SK-N-SH treated with all-trans-retinoic acid at 6 μM for 48 hours (cell line): ENCODE results near the gene CLDN12.

Experiments
- ATAC-seq: fragments of 200-7000 bp; cut with Tn5 transposase; 3 replicates; pipeline ENCODE4 v1.9.1; 2020; ENCODE audit warnings: mild to moderate bottlenecking, moderate library complexity
- ARNTL ChIP-seq: fragments of 450-650 bp; formaldehyde crosslinking; IDR thresholded peaks from 2 replicates; pipeline ENCODE4 v1.5.0; 2020; ENCODE audit warnings: low read depth, mild to moderate bottlenecking, moderate library complexity, borderline replicate concordance
- CSDC2 ChIP-seq: fragments of 250-450 bp; sonication (Bioruptor Pico); IDR thresholded peaks from 2 replicates; pipeline ENCODE4 v1.5.0; 2020; ENCODE audit warnings: mild to moderate bottlenecking, moderate library complexity
- ESRRG ChIP-seq: fragments of 250-450 bp; sonication (Bioruptor Pico); IDR thresholded peaks from 2 replicates; pipeline ENCODE4 v1.6.1; 2021; ENCODE audit warnings: mild to moderate bottlenecking
- GLIS3 ChIP-seq: fragments of 250-450 bp; sonication (Bioruptor Pico); IDR thresholded peaks from 2 replicates; pipeline ENCODE4 v1.5.0; 2020; ENCODE audit warnings: mild to moderate bottlenecking, moderate library complexity
- ISL1 ChIP-seq: fragments of 250-450 bp; sonication (Bioruptor Pico); IDR thresholded peaks from 2 replicates; pipeline ENCODE4 v2.1.2; 2022; ENCODE audit warnings: mild to moderate bottlenecking, moderate library complexity
- OSR1 ChIP-seq: fragments of 250-450 bp; sonication (Bioruptor Pico); IDR thresholded peaks from 2 replicates; pipeline ENCODE4 v1.8.0; 2022; ENCODE audit warnings: moderate library complexity, mild to moderate bottlenecking, inconsistent platforms
- PPARA ChIP-seq: fragments of 250-450 bp; sonication (Bioruptor Pico); IDR thresholded peaks from 2 replicates; pipeline ENCODE4 v1.5.0; 2020; ENCODE audit warnings: mild to moderate bottlenecking, borderline replicate concordance
- RARB ChIP-seq: fragments of 250-450 bp; sonication (Bioruptor Pico); IDR thresholded peaks from 2 replicates; pipeline ENCODE4 v1.8.0; 2021; ENCODE audit warnings: mild to moderate bottlenecking, moderate library complexity
- SNAI2 ChIP-seq: fragments of 250-450 bp; sonication (Bioruptor Pico); IDR thresholded peaks from 2 replicates; pipeline ENCODE4 v1.5.0; 2020; ENCODE audit warnings: mild to moderate bottlenecking, moderate library complexity
- TCF4 ChIP-seq: fragments of 250-450 bp; sonication (Bioruptor Pico); IDR thresholded peaks from 2 replicates; pipeline ENCODE4 v1.8.0; 2021; ENCODE audit warnings: mild to moderate bottlenecking, moderate library complexity, borderline replicate concordance
- TOX ChIP-seq: fragments of 250-450 bp; sonication (Bioruptor Pico); IDR thresholded peaks from 2 replicates; pipeline ENCODE4 v1.8.0; 2021; ENCODE audit warnings: mild to moderate bottlenecking, moderate library complexity, borderline replicate concordance
- ZC3H10 ChIP-seq: fragments of 250-450 bp; sonication (Bioruptor Pico); IDR thresholded peaks from 2 replicates; pipeline ENCODE4 v1.5.1; 2021; ENCODE audit warnings: mild to moderate bottlenecking, moderate library complexity
- ZFP3 ChIP-seq: fragments of 250-450 bp; sonication (Bioruptor Pico); IDR thresholded peaks from 2 replicates; pipeline ENCODE4 v1.5.0; 2020; ENCODE audit warnings: mild to moderate bottlenecking, moderate library complexity
- ZFP30 ChIP-seq: fragments of 450-650 bp; formaldehyde crosslinking; IDR thresholded peaks from 2 replicates; pipeline ENCODE4 v1.5.0; 2022; ENCODE audit warnings: mild to moderate bottlenecking, moderate library complexity
- ZNF565 ChIP-seq: fragments of 450-650 bp; formaldehyde crosslinking; conservative IDR thresholded peaks from 2 replicates; pipeline ENCODE4 v1.5.0; 2020; ENCODE audit warnings: low read depth, mild to moderate bottlenecking, moderate library complexity
- ZNF70 ChIP-seq: fragments of 450-650 bp; formaldehyde crosslinking; IDR thresholded peaks from 2 replicates; pipeline ENCODE4 v1.5.0; 2020; ENCODE audit warnings: mild to moderate bottlenecking, moderate library complexity
- TF ChIP-seq, protein P1 (sequence below): fragments of 250-450 bp; sonication (Bioruptor Pico); IDR thresholded peaks from 2 replicates; pipeline ENCODE4 v1.5.1; 2021; ENCODE audit warnings: mild to moderate bottlenecking, moderate library complexity
- TF ChIP-seq, protein P2 (sequence below): fragments of 250-450 bp; sonication (Bioruptor Pico); IDR thresholded peaks from 2 replicates; pipeline ENCODE4 v1.8.0; 2021; ENCODE audit warnings: low read depth, mild to moderate bottlenecking, moderate library complexity, borderline replicate concordance
- TF ChIP-seq, protein P3 (sequence below): fragments of 250-450 bp; sonication (Bioruptor Pico); IDR thresholded peaks from 2 replicates; pipeline ENCODE4 v1.5.1; 2020; ENCODE audit warnings: low read depth, mild to moderate bottlenecking, moderate library complexity
- TF ChIP-seq, protein P4 (sequence below): fragments of 250-450 bp; sonication (Bioruptor Pico); IDR thresholded peaks from 2 replicates; pipeline ENCODE4 v1.5.0; 2020; ENCODE audit warnings: mild to moderate bottlenecking, moderate library complexity

Gene CLDN12

DNA sequence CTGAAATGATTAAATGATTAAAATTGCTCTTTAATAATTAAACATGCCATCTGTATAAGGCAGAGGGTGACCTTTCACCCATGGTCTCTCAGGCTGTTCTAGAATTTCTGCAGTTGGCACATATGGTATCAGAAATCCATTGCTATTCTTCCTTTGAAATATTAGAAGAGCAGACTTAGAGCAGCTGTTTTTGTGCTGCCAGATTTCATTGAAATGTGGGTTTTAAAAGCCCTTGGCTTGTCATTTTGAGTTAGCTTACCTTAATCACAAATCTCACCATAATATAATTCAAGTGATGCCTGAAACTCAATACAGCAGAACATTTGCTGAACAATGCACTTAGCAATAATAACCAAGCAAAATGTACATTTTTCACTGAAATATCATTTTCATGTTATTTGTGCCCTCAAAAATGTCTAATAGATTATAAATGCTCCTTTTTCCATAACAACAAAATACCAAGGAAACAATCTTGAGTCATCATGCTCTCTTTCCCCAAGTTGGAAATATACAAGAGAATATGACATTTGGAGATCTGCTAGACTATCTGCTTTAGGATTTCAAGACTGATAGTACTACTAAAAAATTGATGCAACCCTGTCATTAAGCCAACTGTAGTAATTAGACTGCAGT, 50.1 kb downstream of the CLDN12 start (continued):
- TF ChIP-seq, protein P1, sequence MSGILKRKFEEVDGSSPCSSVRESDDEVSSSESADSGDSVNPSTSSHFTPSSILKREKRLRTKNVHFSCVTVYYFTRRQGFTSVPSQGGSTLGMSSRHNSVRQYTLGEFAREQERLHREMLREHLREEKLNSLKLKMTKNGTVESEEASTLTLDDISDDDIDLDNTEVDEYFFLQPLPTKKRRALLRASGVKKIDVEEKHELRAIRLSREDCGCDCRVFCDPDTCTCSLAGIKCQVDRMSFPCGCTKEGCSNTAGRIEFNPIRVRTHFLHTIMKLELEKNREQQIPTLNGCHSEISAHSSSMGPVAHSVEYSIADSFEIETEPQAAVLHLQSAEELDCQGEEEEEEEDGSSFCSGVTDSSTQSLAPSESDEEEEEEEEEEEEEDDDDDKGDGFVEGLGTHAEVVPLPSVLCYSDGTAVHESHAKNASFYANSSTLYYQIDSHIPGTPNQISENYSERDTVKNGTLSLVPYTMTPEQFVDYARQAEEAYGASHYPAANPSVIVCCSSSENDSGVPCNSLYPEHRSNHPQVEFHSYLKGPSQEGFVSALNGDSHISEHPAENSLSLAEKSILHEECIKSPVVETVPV (CRISPR knock-in tag) = no peak
- TF ChIP-seq, protein P2, sequence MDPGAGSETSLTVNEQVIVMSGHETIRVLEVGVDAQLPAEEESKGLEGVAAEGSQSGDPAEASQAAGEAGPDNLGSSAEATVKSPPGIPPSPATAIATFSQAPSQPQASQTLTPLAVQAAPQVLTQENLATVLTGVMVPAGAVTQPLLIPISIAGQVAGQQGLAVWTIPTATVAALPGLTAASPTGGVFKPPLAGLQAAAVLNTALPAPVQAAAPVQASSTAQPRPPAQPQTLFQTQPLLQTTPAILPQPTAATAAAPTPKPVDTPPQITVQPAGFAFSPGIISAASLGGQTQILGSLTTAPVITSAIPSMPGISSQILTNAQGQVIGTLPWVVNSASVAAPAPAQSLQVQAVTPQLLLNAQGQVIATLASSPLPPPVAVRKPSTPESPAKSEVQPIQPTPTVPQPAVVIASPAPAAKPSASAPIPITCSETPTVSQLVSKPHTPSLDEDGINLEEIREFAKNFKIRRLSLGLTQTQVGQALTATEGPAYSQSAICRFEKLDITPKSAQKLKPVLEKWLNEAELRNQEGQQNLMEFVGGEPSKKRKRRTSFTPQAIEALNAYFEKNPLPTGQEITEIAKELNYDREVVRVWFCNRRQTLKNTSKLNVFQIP (CRISPR knock-in tag) = peak; percentile 82; the same call in 1 of the 2 replicates
- no peak for TF ChIP-seq SNAI2 (CRISPR knock-in tag)
- TF ChIP-seq ZFP30 (CRISPR knock-in tag) = no peak
- TF ChIP-seq CSDC2 = no peak
- TF ChIP-seq GLIS3 = no peak
- TF ChIP-seq ZC3H10 (CRISPR knock-in tag) = peak; percentile 98
- TF ChIP-seq, all 23 proteins: peak for 6

DNA sequence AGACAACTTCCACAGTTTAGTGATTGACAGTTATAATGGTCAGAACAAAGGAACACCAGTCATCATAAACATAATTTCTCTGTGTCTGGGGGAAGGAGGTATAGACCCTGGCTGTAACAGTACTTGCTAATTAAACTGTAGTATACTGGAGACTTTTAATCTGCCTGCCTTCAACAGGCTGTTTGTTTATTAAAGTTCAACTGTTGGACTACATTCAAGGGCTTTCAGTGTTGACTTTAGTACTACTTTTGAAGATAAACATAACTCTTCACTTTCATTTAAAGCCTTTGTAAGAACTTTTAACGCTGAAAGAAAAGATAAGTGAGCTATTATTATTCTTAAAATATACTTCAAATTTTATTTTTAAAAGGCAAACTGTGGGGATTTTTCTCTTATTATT, 50.7 kb downstream of the CLDN12 start:
- peak; percentile 16 for ATAC-seq
- TF ChIP-seq GLIS3 (no peak), ZFP3 (no peak), TCF4 (CRISPR knock-in tag) (no peak), CSDC2 (no peak)

DNA sequence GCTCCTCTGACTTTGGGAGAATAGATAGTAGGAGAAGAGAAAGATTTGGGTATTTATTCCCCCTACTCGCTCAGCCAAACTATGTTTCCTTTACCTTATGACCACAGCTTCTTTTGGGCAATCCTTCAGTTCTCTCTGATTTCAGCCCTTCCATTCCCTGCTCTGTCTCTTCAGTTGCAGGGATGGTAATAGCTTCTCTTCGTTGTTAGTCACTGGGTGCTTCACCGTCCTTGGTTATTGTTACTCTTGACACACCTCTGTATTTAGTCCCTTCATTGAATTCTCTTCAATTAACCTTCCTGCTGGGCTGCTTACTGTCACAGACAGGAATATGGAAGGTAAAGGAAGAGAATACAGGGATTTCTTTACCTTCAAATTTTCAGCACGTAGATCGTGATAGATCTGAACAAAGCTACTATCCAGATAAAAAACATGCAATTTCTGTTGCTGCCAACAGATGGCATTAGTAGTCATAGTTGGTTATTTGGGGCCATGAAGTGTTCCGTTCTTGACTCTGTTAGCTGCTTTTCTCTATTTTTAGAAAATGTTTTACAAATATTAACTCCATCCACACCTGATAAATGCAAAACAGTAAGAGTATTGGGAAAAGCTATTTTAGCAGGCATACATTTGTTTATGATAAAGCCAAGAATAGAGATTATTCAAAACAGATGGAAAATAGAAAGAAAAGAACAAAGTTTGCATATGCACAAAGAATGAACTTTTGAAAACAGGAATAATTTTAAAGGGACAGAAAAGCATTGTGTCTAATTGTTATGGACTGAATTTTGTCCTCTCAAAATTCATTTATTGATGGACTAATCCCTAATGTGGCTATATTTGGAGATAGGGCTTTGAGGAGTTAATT, 52.1 kb downstream of the CLDN12 start:
- ATAC-seq = peak; percentile 67

DNA sequence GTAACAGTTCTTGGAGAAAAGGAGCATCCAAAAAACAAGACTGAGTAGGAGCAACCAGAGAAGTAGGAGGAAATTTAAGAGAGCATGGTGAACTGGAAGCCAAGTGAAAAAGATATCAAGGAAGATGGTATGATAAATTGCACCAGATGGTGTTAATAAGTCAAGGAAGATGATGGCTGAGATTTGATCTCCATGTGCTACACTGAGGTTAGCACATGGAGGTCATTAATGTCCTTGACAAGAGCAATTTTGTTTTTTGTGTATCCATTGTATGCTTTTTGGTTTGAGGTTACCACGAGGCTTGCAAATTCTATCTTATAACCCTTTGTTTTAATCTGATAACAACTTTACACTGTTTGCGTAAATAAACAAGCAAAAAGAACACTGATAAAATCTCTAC, 54.8 kb downstream of the CLDN12 start:
- ATAC-seq = no peak
- TF ChIP-seq, protein P3, sequence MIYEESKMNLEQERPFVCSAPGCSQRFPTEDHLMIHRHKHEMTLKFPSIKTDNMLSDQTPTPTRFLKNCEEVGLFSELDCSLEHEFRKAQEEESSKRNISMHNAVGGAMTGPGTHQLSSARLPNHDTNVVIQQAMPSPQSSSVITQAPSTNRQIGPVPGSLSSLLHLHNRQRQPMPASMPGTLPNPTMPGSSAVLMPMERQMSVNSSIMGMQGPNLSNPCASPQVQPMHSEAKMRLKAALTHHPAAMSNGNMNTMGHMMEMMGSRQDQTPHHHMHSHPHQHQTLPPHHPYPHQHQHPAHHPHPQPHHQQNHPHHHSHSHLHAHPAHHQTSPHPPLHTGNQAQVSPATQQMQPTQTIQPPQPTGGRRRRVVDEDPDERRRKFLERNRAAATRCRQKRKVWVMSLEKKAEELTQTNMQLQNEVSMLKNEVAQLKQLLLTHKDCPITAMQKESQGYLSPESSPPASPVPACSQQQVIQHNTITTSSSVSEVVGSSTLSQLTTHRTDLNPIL = no peak
- TF ChIP-seq ISL1 (CRISPR knock-in tag) (no peak), ZNF565 (CRISPR knock-in tag) (no peak), ZNF70 (CRISPR knock-in tag) (no peak), ESRRG (CRISPR knock-in tag) (no peak), PPARA (CRISPR knock-in tag) (no peak), ZFP30 (CRISPR knock-in tag) (no peak), ZFP3 (no peak), TCF4 (CRISPR knock-in tag) (no peak), OSR1 (CRISPR knock-in tag) (no peak), TOX (CRISPR knock-in tag) (no peak), ARNTL (no peak), SNAI2 (CRISPR knock-in tag) (no peak), CSDC2 (no peak), ZC3H10 (CRISPR knock-in tag) (no peak)
- TF ChIP-seq, protein P4, sequence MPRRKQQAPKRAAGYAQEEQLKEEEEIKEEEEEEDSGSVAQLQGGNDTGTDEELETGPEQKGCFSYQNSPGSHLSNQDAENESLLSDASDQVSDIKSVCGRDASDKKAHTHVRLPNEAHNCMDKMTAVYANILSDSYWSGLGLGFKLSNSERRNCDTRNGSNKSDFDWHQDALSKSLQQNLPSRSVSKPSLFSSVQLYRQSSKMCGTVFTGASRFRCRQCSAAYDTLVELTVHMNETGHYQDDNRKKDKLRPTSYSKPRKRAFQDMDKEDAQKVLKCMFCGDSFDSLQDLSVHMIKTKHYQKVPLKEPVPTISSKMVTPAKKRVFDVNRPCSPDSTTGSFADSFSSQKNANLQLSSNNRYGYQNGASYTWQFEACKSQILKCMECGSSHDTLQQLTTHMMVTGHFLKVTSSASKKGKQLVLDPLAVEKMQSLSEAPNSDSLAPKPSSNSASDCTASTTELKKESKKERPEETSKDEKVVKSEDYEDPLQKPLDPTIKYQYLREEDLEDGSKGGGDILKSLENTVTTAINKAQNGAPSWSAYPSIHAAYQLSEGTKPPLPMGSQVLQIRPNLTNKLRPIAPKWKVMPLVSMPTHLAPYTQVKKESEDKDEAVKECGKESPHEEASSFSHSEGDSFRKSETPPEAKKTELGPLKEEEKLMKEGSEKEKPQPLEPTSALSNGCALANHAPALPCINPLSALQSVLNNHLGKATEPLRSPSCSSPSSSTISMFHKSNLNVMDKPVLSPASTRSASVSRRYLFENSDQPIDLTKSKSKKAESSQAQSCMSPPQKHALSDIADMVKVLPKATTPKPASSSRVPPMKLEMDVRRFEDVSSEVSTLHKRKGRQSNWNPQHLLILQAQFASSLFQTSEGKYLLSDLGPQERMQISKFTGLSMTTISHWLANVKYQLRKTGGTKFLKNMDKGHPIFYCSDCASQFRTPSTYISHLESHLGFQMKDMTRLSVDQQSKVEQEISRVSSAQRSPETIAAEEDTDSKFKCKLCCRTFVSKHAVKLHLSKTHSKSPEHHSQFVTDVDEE (CRISPR knock-in tag) = no peak
- TF ChIP-seq, protein P2 (CRISPR knock-in tag) = no peak

More for the DNA sequence above, 52.1 kb downstream of the CLDN12 start:
- TF ChIP-seq RARB (CRISPR knock-in tag) = no peak
